ENCODE data around the gene SRSF4. TPM values are rescaled to one million over a fixed set of nuclear protein-coding genes. Genes with fewer than 3 reads are reported as not detected.

SRSF4 gene
- total RNA-seq, 1 donor from 2014 or later: 111 TPM

Other genes with a start within 250 kb of the SRSF4 start
- 13.3 and 15.0 TPM in 2 replicates for gene TMEM200B, start 58.0 kb downstream of the SRSF4 start, total RNA-seq
- 28.8 and 35.9 TPM in 2 replicates for gene MECR, start 49.0 kb upstream of the SRSF4 start, total RNA-seq
- 74.0 and 79.4 TPM in 2 replicates for gene PTPRU, start 54.6 kb upstream of the SRSF4 start, total RNA-seq